ENCODE data around the gene CISD1. TPM values are rescaled to one million over a fixed set of nuclear protein-coding genes. Genes with fewer than 3 reads are reported as not detected.

Gene CISD1
- total and polyA plus RNA-seq, 9 of the 15 experiments (the other 6 are each of a cell fraction or from before 2014, with no cell fraction given), result 35.8 to 342 (median 118) TPM

- TF ChIP-seq USF2 (CRISPR knock-in tag; IDR thresholded peaks at IDR 0.05) (no peak), ZFP36 (IDR thresholded peaks at IDR 0.05; ENCODE audit: low read depth, low read length, partially characterized antibody) (no peak), ZNF766 (CRISPR knock-in tag; conservative IDR thresholded peaks at IDR 0.05) (0 out of 2 replicates have a peak, but pooled peaks have one; percentile 28), SMARCE1 (IDR thresholded peaks at IDR 0.05) (no peak), MTA2 (IDR thresholded peaks at IDR 0.05; ENCODE audit: low read depth) (no peak), FOXP4 (CRISPR knock-in tag; IDR thresholded peaks at IDR 0.05; ENCODE audit: borderline replicate concordance) (no peak), FOXK1 (CRISPR knock-in tag; IDR thresholded peaks at IDR 0.05; ENCODE audit: borderline replicate concordance) (peak; percentile 75; the same call in 1 of the 2 replicates), ZNF3 (CRISPR knock-in tag; IDR thresholded peaks at IDR 0.05) (no peak), SRF (CRISPR knock-in tag; IDR thresholded peaks at IDR 0.05) (no peak; a peak in 1 of 4 replicates), MBD1 (CRISPR knock-in tag; IDR thresholded peaks at IDR 0.05) (no peak), NR4A1 (CRISPR knock-in tag; IDR thresholded peaks at IDR 0.05) (0 out of 2 replicates have a peak, but pooled peaks have one; percentile 20), NR4A1 (tag; IDR thresholded peaks at IDR 0.05) (no peak), NR0B1 (IDR thresholded peaks at IDR 0.05; ENCODE audit: partially characterized antibody) (no peak), ZBTB7A (IDR thresholded peaks at IDR 0.05; ENCODE audit: borderline replicate concordance, control insufficient read depth, low read depth, low read length) (peak; percentile 48; the same call in 1 of the 2 replicates), PHF21A (IDR thresholded peaks at IDR 0.05; ENCODE audit: borderline replicate concordance, low read depth) (peak; percentile 97), EZH2 (IDR thresholded peaks at IDR 0.05; ENCODE audit: borderline replicate concordance, low read depth, low read length) (no peak)
- TF ChIP-seq, protein P1, sequence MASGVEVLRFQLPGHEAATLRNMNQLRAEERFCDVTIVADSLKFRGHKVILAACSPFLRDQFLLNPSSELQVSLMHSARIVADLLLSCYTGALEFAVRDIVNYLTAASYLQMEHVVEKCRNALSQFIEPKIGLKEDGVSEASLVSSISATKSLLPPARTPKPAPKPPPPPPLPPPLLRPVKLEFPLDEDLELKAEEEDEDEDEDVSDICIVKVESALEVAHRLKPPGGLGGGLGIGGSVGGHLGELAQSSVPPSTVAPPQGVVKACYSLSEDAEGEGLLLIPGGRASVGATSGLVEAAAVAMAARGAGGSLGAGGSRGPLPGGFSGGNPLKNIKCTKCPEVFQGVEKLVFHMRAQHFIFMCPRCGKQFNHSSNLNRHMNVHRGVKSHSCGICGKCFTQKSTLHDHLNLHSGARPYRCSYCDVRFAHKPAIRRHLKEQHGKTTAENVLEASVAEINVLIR (CRISPR knock-in tag; IDR thresholded peaks at IDR 0.05), result no peak
Measured at GRCh38 chr10:58266826-58267712, 1.9 kb upstream of the CISD1 start (continued).
